GF-D8 (cell line): ENCODE results near the gene PGM2.
A peak's percentile ranks its signal among the peaks of the same experiment; 100 is the strongest.
"Not testable (repeated sequence)": the region's sequence is repeated elsewhere in the genome, so short reads cannot be mapped to it uniquely, and the experiment has no call there.

Source experiments
- DNase-seq: peaks from one replicate; lab custom pipeline; 2025; lab: John Stamatoyannopoulos, UW

Gene PGM2

DNA sequence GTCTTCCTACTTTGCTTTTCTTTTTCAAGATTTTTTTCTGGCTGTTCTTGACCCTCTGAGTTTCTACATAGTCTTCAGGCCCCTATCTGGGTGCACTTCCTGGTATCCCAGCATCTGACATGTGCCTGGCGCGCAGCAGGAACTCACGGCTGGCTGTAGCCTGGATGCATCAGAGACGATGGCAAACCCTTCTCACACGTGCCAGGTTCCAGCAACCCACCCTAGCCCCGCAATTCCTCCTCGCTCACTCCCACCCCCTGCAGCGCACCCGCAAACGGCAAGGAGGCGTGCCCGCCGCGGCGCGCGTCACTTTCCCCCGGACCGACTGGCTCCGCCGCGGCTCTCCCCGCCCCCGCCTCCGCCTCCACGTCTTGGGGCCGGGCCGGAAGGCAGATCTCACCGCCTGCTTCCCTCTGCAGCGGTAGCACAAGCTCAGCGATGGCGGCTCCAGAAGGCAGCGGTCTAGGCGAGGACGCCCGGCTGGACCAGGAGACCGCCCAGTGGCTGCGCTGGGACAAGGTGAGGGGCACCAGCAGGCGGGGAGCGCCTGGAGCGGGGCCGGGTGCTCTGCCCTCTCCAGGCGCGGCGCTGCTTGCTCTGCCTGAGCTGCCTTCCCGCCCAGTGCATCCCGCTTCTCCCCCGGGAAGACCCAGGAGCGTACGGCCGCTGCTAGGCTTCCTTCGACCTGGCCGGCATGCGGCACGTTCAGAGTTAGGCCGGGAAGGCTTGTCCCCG is at the start of gene PGM2:
Gene PGM2 (plus strand): TSS at position 392 of the 735 bp plus-strand sequence. CDS start 47 bp downstream, at position 439.
- peak; percentile 74 for DNase-seq

DNA sequence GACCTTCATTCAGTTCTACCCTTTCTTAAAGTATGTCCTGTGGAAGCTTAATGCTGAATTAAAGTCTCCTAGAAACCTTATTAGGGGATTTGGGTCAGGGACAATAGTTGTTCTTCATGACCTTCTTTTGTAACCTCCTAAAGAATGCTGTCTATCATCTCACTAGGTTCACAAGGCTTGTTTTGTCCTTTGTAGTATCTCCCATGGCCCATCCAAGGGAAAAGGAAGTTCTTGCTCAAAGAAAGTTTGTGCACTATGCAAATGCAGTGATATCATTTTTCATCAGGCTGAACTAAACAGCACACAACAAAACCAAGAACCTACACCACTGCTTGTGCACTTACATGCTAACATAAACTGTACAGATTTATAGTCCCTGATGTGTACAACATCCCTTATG is 46.6 kb upstream of the PGM2 start:
- DNase-seq: no peak

- peak; percentile 41 for DNase-seq
Measured at GRCh38 chr4:37780444-37781130, 45.9 kb upstream of the PGM2 start.

GRCh38 chr4:37781131-37781455 is 45.4 kb upstream of the PGM2 start:
- no peak for DNase-seq

DNA sequence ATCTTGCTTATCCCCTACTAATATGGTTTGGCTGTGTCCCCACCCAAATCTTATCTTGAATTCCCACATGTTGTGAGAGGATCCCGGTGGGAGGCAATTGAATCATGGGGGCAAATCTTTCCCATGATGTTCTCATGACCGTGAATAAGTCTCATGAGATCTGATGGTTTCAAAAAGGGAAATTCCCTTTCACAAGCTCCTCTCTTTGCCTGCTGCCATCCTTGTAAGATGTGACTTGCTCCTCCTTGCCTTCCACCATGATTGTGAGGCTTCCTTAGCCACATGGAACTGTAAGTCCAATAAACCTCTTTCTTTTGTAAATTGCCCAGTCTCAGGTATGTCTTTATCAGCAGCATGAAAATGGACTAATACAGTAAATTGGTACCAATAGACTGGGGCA is 40.2 kb upstream of the PGM2 start:
- not testable (repeated sequence) for DNase-seq

DNA sequence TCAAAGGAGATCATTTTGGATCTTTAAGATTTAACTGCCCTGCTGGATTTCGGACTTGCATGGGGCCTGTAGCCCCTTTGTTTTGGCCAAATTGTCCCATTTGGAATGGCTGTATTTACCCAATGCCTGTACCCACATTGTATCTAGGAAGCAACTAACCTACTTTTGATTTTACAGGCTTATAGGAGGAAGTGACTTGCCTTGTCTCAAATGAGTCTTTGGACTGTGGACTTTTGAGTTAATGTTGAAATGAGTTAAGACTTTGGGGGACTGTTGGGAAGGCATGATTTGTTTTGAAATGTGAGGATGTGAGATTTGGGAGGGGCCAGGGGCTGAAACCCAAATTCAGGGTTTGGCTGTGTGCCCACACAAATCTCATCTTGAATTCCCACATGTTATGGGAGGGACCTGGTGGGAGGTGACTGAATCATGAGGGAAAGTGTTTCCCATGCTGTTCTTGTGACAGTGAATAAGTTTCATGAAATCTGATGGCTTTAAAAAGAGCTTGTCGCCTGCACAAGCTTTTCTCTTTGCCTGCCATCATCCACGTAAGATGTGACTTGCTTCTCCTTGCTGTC is 38.5 kb upstream of the PGM2 start:
- not testable (repeated sequence) for DNase-seq

- DNase-seq: no peak
Measured at GRCh38 chr4:37788819-37789218, 37.7 kb upstream of the PGM2 start.

- DNase-seq: no peak
Measured at GRCh38 chr4:37792241-37792640, 34.2 kb upstream of the PGM2 start.

DNA sequence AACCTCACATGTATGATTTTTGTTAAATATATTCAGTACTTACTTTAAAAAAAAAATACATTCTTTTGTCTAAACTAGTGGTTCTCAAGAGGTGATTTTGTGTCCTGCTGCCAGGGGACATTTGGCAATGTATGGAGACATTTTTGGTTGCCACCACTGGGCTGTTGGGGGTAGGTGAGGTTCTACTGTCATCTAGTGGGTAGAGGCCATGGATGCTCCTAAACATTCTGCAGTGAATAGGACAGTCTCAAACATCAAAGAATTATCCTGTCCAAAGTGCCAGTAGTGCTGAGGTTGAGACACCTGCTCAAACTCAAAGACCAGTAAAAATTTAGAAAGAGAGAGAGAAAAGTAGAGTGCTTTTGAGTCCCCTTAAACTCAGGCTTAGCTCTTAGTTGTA is 32.9 kb upstream of the PGM2 start:
- no peak for DNase-seq

- no peak for DNase-seq
Measured at GRCh38 chr4:37794056-37794455, 32.4 kb upstream of the PGM2 start.

GRCh38 chr4:37795581-37796195 is 30.8 kb upstream of the PGM2 start:
- no peak for DNase-seq

DNA sequence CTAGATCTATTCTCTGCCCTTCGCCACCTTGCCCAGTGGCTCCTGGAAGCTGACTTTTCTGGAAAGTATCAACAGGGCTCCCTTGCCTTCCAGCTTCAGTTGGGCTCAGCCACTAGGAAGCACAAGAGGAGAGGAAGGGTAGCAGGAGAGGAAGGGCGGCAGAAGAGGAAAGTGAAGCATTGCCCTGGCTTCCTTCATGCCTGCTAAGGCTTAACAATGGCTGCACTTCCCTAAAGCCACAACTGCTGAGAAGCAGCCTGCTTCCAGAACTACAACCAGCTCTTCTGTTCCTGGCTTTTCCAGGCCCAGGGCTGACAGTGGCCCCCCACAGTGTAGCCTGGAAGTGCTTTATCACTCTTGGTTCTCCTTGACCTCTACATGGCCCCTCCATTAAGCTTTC is 29.1 kb upstream of the PGM2 start:
- no peak for DNase-seq

GRCh38 chr4:37797923-37798322 is 28.6 kb upstream of the PGM2 start:
- no peak for DNase-seq

DNA sequence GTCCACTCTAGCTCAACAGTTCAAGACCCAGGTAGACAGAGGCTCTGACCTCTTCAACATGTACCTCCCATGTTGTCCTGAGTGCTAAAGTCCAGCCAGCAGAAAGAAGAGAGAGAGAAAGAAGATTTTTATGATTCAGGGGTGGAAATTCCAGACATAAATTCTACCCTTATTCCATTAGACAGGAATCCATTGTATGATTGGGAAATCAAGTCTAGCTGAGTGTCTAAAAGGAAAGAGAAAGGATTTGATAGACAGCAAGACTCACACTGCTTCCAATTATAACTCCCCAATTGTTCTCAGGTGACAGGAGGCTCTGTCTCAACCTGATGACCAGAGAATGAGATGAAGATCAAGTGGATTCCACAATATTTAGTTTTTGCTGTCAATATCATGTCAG is 27.9 kb upstream of the PGM2 start:
- no peak for DNase-seq

DNA sequence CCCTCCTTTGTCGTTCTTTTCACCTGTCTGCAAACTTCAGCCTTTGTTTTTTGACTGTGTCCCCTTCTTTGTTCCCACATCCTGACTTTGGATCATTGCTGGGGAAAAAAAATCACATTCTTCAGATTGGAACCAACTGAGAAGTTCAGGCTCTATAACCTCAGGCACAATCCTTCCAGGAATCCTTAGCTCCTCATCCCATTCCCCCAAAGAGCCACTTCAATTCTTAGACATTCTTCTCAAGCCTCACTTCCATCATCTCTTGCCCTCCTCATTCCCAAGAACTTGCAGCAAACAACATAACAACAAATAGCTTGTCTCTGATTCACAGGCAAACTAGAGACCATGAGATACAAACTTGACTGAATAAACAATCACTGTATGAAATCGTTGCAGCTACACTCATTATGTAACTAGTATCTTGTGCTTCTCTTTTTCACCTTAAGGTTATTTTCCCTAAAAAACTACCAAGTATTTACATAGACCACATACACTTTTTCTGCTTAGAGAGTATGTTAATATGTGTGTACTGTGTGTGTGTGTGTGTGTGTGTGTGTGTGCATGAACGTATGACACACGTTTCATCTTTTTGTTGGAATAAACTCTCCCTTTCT is 26.4 kb upstream of the PGM2 start:
- DNase-seq: no peak

DNA sequence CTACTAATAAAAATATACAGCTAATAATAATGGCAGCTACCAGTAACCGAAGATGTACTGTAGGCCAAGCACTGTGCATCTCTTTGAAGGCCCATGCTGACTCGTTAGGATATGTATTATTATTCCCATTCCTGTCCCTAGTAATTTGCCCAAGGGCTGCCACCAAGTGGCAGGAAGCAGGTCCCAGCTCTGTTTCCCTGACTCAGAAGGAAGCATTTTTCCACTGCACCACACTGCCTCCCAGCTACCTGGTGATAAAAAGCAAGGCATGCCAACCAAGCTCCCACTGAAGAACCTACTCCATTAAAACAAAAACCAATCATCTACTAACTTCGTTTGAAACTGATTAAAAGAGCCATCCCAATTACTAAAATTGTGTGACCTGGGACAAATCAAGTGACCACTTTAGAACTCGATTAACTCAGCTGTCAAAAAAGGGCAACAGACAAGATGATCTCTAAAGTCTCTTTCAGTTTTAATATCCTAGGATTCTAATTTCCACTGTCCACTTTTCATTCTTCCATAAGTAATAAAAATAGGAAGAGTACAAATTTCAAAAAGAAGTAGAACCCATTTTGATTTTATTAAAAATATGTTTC is 24.3 kb upstream of the PGM2 start:
- no peak for DNase-seq

DNA sequence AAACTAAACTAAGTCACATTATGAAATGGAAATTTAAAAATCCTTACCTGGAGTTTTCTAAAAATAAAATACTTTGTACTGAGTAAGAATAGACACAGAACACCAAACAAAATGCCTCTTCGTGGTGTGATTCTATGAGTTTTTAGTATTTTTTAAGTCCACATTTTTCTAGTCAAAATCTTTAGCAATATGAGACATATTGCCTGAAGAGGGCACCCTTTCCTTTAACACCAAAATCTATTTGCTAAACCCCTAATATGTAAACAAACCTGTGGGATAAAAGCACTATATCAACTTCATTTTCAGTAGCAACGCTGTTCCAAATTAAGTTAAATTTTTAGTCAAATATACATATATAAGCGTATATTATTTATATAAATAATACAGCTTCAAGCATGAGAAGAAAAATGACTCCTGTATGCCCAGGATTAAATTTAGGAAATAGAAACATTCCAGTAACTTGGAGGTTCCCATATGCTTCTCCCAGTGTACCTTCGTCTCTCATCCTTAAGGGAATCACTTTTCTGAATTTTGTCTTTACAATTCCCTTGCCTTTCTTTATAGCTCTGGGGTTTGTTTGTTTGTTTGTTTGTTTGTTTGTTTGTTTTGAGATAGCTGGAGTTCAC is 23.0 kb upstream of the PGM2 start:
- DNase-seq: peak; percentile 44

DNA sequence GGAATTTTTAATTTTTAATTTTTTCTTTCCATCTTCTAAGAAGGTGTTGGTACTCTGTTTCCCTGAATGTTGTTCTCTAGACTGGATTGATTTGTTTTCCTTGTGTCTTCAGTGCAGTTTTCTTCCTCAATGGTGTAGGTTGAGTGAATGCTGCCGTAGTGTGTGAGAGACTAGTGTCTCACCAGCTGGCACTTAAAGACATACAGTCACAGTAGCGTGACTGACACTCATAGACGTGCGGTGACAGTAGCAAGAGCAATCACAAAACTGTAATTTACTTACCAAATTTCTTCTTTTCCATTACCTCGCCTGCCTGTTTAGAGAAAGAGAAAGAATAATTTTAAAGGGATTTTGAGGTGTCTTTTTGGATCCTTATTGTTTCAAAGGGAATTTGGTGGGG is 21.4 kb upstream of the PGM2 start:
- no peak for DNase-seq

DNA sequence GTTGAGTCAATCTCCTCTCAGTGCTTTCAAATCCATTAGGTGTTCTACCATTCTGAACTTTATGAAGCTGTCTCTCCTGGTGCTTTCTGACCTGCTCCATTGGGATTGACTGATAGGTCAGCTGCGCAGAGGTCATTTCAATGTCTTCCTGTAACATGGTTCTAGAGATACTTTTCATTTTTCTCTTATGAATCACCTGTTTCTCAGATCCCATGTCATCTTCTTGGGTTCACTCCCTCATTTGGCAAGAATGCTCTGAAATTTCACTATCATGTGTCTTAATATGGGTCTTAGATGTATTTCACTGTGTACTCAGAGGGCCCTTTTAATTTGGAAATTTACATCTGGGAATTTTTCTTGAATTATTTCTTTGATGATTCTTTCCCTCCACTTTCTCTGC is 13.8 kb upstream of the PGM2 start:
- DNase-seq: no peak

GRCh38 chr4:37815591-37815990 is 10.9 kb upstream of the PGM2 start:
- DNase-seq: no peak

DNA sequence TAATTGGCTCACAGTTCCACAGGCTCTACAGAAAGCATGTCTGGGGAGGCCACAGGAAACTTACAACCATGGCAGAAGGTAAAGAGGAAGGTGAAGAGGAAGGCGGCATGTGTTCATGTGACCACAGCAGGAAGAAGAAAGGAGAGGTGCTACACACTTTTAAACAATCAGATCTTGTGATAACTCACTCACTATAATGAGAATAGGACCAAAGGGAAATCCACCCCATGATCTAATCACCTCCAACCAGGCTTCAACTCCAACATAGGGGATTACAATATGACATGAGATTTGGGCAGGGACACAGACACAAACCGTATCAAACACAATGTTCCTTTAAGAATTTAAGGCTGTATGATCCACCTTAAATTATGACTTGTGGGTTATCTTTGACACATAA is 10.5 kb upstream of the PGM2 start:
- DNase-seq: peak; percentile 68

- DNase-seq: no peak
Measured at GRCh38 chr4:37816719-37817118, 9.8 kb upstream of the PGM2 start.
